GM18858 (cell line): ENCODE results near the gene MAGEE2.
"Not testable (repeated sequence)": the region's sequence is repeated elsewhere in the genome, so short reads cannot be mapped to it uniquely, and the experiment has no call there.

Source experiments
- ATAC-seq: cut with Tn5 transposase; IDR thresholded peaks from one replicate; pipeline ENCODE4 v1.9.1; 2021; ENCODE audit not compliant: unreplicated experiment

The MAGEE2 gene, protein sequence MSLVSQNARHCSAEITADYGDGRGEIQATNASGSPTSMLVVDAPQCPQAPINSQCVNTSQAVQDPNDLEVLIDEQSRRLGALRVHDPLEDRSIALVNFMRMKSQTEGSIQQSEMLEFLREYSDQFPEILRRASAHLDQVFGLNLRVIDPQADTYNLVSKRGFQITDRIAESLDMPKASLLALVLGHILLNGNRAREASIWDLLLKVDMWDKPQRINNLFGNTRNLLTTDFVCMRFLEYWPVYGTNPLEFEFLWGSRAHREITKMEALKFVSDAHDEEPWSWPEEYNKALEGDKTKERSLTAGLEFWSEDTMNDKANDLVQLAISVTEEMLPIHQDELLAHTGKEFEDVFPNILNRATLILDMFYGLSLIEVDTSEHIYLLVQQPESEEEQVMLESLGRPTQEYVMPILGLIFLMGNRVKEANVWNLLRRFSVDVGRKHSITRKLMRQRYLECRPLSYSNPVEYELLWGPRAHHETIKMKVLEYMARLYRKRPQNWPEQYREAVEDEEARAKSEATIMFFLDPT

DNA sequence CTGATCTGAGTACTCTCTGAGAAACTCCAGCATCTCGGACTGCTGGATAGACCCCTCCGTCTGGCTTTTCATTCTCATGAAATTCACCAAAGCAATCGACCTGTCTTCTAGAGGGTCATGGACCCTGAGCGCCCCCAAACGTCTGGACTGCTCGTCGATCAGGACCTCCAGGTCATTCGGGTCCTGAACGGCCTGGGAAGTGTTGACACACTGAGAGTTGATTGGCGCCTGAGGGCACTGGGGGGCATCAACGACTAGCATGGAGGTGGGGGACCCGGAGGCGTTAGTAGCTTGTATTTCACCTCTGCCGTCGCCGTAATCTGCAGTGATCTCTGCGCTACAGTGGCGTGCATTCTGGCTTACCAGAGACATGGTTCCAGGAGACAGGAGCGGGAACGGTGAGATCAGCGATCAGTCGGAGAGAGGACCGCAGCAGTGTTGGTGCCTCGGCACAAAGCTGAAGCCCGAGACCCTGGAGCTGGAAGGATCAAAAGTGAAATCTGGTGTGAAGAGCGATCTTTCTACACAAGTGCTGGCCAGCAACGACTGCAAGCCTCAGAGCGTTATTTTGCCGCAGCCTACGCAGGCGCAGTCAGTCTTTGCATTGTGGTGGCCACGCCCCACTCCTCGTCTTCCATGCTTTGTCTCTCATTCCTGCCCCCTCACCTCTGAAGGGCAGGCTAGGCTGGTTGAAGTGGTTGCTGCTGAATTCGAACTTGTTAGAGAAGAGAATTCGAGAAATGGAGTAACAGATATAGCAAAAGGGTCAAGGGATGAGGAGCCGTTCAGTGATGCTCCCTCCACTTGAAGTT lies at the start of gene MAGEE2:
Gene MAGEE2, minus strand, starts transcription at position 575 of the 812 bp plus-strand sequence. Its CDS starts 203 bp downstream, at position 372.
- no peak for ATAC-seq

DNA sequence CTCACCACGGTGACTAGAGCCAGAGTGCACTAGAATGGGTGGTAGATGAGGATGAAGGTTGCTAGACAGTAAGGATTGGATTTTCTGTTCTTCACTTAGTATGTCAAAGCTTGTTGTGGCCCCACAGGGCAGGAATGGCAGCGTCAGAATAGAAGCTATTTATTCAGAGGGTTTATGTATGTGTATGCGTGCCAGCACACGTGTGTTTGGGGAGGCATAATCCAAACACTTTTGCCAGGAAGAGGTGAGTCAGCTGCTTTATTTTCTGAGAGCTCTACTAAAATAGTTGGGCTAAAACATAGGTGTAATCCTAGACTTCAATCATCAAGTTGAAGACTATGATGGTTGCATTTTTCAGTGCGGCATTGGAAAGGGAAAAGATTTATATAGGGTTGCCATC lies 1.2 kb upstream of the MAGEE2 start:
- no peak for ATAC-seq

DNA sequence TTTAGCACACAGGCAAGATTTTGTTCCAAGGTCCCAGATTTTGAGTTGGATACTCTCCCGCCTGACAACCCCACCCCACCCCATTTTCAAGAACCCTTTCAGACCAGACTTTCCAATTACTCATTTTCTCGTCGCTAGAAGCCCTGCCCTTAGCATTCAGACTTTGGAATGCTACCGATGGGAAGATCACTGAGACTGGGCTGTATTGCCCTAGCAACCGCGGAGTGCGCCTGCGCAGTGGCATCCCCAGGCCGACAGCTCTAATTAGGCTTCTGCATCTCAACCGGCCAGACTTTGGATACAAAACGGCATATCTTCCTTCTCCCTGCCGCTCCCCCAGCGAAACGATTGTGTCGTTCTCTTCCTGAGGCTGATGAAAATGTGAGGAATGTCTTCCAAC lies 3.4 kb downstream of the MAGEE2 start:
- no peak for ATAC-seq

DNA sequence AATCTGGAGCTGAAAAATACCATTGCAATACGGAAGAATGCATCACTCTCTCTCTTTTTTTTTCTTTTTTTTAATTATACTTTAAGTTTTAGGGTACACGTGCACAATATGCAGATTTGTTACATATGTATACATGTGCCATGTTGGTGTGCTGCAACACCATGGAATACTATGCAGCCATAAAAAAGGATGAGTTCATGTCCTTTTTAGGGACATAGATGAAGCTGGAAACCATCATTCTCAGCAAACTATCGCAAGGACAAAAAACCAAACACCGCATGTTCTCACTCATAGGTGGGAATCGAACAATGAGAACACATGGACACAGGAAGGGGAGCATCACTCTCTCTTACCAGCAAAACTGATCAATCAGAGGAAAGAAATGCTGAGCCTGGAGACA lies 17.0 kb downstream of the MAGEE2 start:
- not testable (repeated sequence) for ATAC-seq

DNA sequence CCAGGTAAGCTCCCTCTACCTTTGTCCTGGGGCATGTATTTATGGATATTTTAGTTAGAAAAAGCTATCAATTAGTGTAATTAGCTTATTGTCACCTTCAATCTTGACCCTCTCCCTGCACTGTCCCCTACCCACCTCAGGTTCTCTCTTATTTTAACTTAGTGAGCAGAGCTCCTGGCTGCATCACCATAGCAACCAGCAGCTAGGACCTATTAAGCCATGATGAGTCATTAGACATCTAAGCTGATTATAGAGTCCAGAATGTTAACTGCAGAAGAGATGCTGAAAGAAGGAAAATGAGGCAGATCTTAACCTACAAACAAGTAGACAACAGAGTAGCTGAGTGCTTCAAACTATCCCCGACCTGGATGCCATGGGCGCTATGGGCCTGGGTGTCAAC lies 36.6 kb downstream of the MAGEE2 start:
- ATAC-seq: no peak

DNA sequence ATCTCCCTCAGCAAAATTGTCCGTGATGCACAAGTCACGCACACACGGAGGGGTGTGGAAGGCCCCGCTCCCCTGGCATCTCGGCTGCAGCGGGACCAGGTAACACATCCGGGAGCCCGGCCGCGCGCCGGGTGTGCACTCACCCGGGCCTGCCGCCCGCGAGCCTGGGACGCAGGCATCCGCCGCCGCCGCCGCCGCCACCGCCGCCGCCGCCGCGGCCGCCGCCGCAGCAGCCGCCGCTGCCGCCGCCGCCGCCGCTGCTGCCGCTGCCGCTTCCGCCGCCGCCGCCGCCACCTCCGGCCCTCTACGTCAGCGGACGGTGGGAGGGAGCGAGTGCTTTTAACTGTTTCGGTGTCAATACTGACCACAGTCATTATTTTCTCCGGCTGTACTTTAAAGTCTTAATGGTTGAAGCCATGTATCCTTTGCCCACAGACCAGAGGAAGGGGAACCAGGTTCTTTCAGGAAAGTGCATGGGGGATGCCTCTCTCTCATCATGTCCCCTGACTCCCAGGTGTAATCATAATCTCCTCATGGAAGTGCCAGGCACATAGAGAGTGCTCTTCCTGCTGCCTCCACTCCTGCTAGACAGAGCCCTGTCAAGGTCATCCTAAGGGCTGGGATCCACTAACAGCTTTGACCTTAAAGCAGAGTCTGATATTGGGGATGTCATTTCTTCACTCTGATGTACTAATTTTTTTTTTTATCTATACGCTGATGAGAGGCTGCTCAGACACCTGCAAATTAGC lies 38.0 kb downstream of the MAGEE2 start:
- peak; percentile 77 for ATAC-seq
